ENCODE measurements around the gene HSPBAP1.

The HSPBAP1 gene

DNA sequence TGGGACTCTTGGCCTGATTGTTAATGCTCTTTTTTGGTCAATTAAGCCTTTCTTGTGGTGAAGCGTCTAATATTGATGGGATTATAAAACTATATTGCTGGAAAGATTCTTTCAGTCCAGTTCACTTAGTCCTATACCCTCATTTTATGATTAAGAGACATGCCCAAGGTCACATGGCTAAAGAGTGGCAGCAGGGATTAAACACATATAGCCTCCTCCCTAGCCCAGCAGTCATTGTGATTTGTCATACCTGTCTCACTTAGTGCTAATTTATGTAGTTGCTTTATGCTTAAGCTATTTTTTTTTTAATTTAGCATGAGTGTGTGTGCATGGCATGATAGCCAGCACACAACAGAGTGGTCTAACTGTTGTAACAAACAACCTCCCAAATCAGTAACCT is 103.5 kb downstream of the HSPBAP1 start:
- DNase-seq (ENCODE audit: extremely low read depth in 1 of 2, low read depth in 1 of 2), result no peak
